IPS-18c (cell line): Measurements from ENCODE around the gene RAPGEF3.
A peak's percentile ranks its signal among the peaks of the same experiment; 100 is the strongest.

ENCODE experiments used
- H3K4me3 ChIP-seq: 2 replicates; pipeline ENCODE4 v1.7.0; 2013; ENCODE audit warnings: low read depth, mild to moderate bottlenecking, low read length, moderate library complexity; ENCODE audit not compliant: insufficient read depth
- H3K9me3 ChIP-seq: one replicate; pipeline ENCODE4 v1.6.1; 2013; ENCODE audit warnings: mild to moderate bottlenecking, low read length, moderate library complexity; ENCODE audit not compliant: control insufficient read depth, insufficient read depth

The RAPGEF3 gene

GRCh38 chr12:47705566-47706425, 52.9 kb downstream of the RAPGEF3 start, which contains the start of gene RPAP3:
TSS of gene RPAP3 (minus strand) at chr12:47706030. CDS start at chr12:47702840, 3,190 bp downstream.
- Histone ChIP-seq H3K4me3 (peak within 1 kb of the TSS; percentile 87), H3K9me3 (no peaks in the 10 kb centered on the region)

- Histone ChIP-seq H3K9me3 (no peaks in the 10 kb centered on the region), H3K4me3 (peak overlapping the region; percentile 87)
Measured at GRCh38 chr12:47705229-47705565, 53.5 kb downstream of the RAPGEF3 start.

- H3K9me3 ChIP-seq: no peaks in the 10 kb centered on the region
- H3K4me3 ChIP-seq: peak overlapping the region; percentile 87; the same call in 1 of the 2 replicates
Measured at GRCh38 chr12:47704719-47705118, 54.0 kb downstream of the RAPGEF3 start.

GRCh38 chr12:47700263-47700662, 58.4 kb downstream of the RAPGEF3 start:
- Histone ChIP-seq H3K9me3 (no peaks in the 10 kb centered on the region), H3K4me3 (no peak overlapping the region)

GRCh38 chr12:47698631-47699030, 60.0 kb downstream of the RAPGEF3 start:
- H3K9me3 ChIP-seq: no peaks in the 10 kb centered on the region

GRCh38 chr12:47698055-47698454, 60.6 kb downstream of the RAPGEF3 start:
- no peak overlapping the region for H3K4me3 ChIP-seq

More at GRCh38 chr12:47698631-47699030, 60.0 kb downstream of the RAPGEF3 start:
- no peak overlapping the region for H3K4me3 ChIP-seq

GRCh38 chr12:47689215-47689614, 69.5 kb downstream of the RAPGEF3 start:
- Histone ChIP-seq H3K4me3 (no peak overlapping the region), H3K9me3 (no peaks in the 10 kb centered on the region)

More at GRCh38 chr12:47698055-47698454, 60.6 kb downstream of the RAPGEF3 start:
- no peaks in the 10 kb centered on the region for H3K9me3 ChIP-seq

- Histone ChIP-seq H3K9me3 (no peaks in the 10 kb centered on the region), H3K4me3 (no peak overlapping the region)
Measured at GRCh38 chr12:47687636-47688035, 71.0 kb downstream of the RAPGEF3 start.

GRCh38 chr12:47686645-47687240, 71.9 kb downstream of the RAPGEF3 start:
- Histone ChIP-seq H3K4me3 (no peak overlapping the region), H3K9me3 (no peaks in the 10 kb centered on the region)
